ENCODE measurements around the gene RSPH1. TPM values are rescaled to one million over a fixed set of nuclear protein-coding genes. Genes with fewer than 3 reads are reported as not detected.
A peak's percentile ranks its signal among the peaks of the same experiment; 100 is the strongest.

The RSPH1 gene
- total RNA-seq, 1 experiment from 2014 or later = 0.31 TPM

- DNase-seq = no peak
- no peaks in the 10 kb centered on the region for H3K27me3 Mint-ChIP-seq (ENCODE audit: low read depth)
- no CpG with 5 or more reads among the region's 10 CpGs for WGBS (ENCODE audit: extremely low coverage, insufficient read length, low lambda C conversion rate)
These were observed 42.7 kb upstream of the RSPH1 start for GRCh38 chr21:42538479-42539275.

More at GRCh38 chr21:42538479-42539275, 42.7 kb upstream of the RSPH1 start:
- Histone ChIP-seq H3K4me1 (ENCODE audit: insufficient read depth, low read length) (peaks cover 2% of the 10 kb centered on the region; the same call in 1 of the 2 replicates), H4K5ac (ENCODE audit: insufficient read length, low read depth, low read length) (no peak overlapping the region), H3T11ph (ENCODE audit: low read length) (no peak overlapping the region), H3K27me3 (ENCODE audit: insufficient read depth, low read length) (no peaks in the 10 kb centered on the region), H3K79me1 (ENCODE audit: insufficient read depth, low read depth, low read length, poor library complexity, severe bottlenecking) (no peaks in the 10 kb centered on the region), H3K79me2 (ENCODE audit: insufficient read depth, low read length) (no peaks in the 10 kb centered on the region), H3K4ac (ENCODE audit: low read depth, low read length) (no peak overlapping the region), H3K56ac (ENCODE audit: insufficient read length, low read depth, low read length) (no peak overlapping the region), H3K14ac (ENCODE audit: insufficient read depth, low read length) (no peak overlapping the region), H4K91ac (ENCODE audit: insufficient read length, low read depth, low read length) (no peak overlapping the region), H2BK120ac (ENCODE audit: low read depth, low read length, poor library complexity, severe bottlenecking) (no peak overlapping the region), H3K23ac (ENCODE audit: insufficient read length, low read depth, low read length) (no peak overlapping the region), H3K9me3 (ENCODE audit: control insufficient read depth, low read depth, low read length) (no peaks in the 10 kb centered on the region), H2BK5ac (ENCODE audit: insufficient read length, low read length) (no peak overlapping the region), H3K9ac (ENCODE audit: extremely low read depth, insufficient read length, low read length) (no peak overlapping the region), H2BK20ac (ENCODE audit: low read depth, low read length, poor library complexity, severe bottlenecking) (no peak overlapping the region), H3K4me2 (ENCODE audit: insufficient read depth, insufficient read length, low read length) (no peak overlapping the region), H3K18ac (ENCODE audit: insufficient read length, low read depth, low read length) (no peak overlapping the region), H2AK5ac (ENCODE audit: insufficient read length, low read length) (no peak overlapping the region), H2BK15ac (ENCODE audit: low read depth, low read length) (no peak overlapping the region), H4K8ac (replicated peaks; ENCODE audit: insufficient read length, low read depth, low read length) (no peak overlapping the region), H2BK12ac (ENCODE audit: insufficient read length, low read depth, low read length) (no peak overlapping the region), H3K27ac (ENCODE audit: insufficient read length, low read depth, low read length) (no peak overlapping the region), H3K23me2 (ENCODE audit: insufficient read length, low read depth, low read length, poor library complexity, severe bottlenecking) (no peaks in the 10 kb centered on the region), H2AFZ (ENCODE audit: low read length) (no peak overlapping the region), H4K20me1 (ENCODE audit: control insufficient read depth, insufficient read depth, insufficient read length) (no peaks in the 10 kb centered on the region)
- Mint-ChIP-seq H3K4me3 (no peak overlapping the region), H3K36me3 (ENCODE audit: insufficient read depth in 1 of 3, low read depth in 3 of 3) (peaks cover 0 to 60% (median 22%) of the 10 kb centered on the region in 3 experiments; a peak in 5 of 7 replicates), H3K27ac (peak overlapping the region in 2 of 3 experiments; percentile 7 to 10; a peak in 1 of 7 replicates), H3K9me3 (no peaks in the 10 kb centered on the region), H3K4me1 (peaks cover 14 to 16% of the 10 kb centered on the region in 2 experiments)
- TF ChIP-seq CTCF (conservative IDR thresholded peaks at IDR 0.05) = no peak

Data from H9 (cell line).